Measurements from ENCODE around the gene COLQ.
A peak's percentile ranks its signal among the peaks of the same experiment; 100 is the strongest.

COLQ gene

GRCh38 chr3:15427981-15428380, 93.5 kb downstream of the COLQ start:
- H3K18ac ChIP-seq (ENCODE audit: low read length), result peak overlapping the region; percentile 98
- H4K8ac ChIP-seq (ENCODE audit: low read depth, low read length), result peak overlapping the region; percentile 99
- peak overlapping the region; percentile 71 for H2BK5ac ChIP-seq (ENCODE audit: low read depth, low read length, poor library complexity)
- peak overlapping the region; percentile 89 for H2BK120ac ChIP-seq (ENCODE audit: insufficient read depth, low read length, poor library complexity)
- peak overlapping the region; percentile 52 for H3K27ac ChIP-seq (ENCODE audit: low read depth, low read length)
- peaks cover 9% of the 10 kb centered on the region for H3K79me1 ChIP-seq (ENCODE audit: low read length)
- H3K4me1 ChIP-seq (ENCODE audit: control insufficient read depth in 1 of 2, insufficient read depth in 2 of 2, low read length in 2 of 2), result peaks cover 1 to 7% of the 10 kb centered on the region in 2 experiments
- H3K27me3 ChIP-seq (ENCODE audit: insufficient read depth, low read length), result no peaks in the 10 kb centered on the region
- H3K4me2 ChIP-seq (ENCODE audit: low read length), result peak overlapping the region; percentile 74
- H2BK12ac ChIP-seq (ENCODE audit: low read length), result no peak overlapping the region
- peak overlapping the region; percentile 96 for H3K14ac ChIP-seq (ENCODE audit: low read length)
- no CpG with 5 or more reads among the region's 11 CpGs for WGBS (ENCODE audit: extremely low coverage, insufficient coverage, insufficient read length)
- peak overlapping the region; percentile 97 for H3K4me3 ChIP-seq (ENCODE audit: low read depth, low read length)
- no peak overlapping the region for H2AK5ac ChIP-seq (ENCODE audit: low read length)
- H3K9me3 ChIP-seq (ENCODE audit: insufficient read depth, low read depth, low read length), result no peaks in the 10 kb centered on the region
- DNase-seq, result no peak
- peak overlapping the region; percentile 93 for H4K91ac ChIP-seq (ENCODE audit: low read depth, low read length)
- no peak overlapping the region for H4K12ac ChIP-seq (ENCODE audit: low read depth, low read length)
- H3K79me2 ChIP-seq (ENCODE audit: control insufficient read depth, insufficient read depth, low read length, poor library complexity), result peaks cover 14% of the 10 kb centered on the region
- peaks cover 15 to 20% of the 10 kb centered on the region in 2 experiments for H3K36me3 ChIP-seq (ENCODE audit: control insufficient read depth in 1 of 2, insufficient read depth in 2 of 2, low read length in 2 of 2)
- H3K9ac ChIP-seq (ENCODE audit: low read length), result peak overlapping the region; percentile 90
- no peak overlapping the region for H3K23ac ChIP-seq (ENCODE audit: low read length)
- peak overlapping the region; percentile 99 for H2AFZ ChIP-seq (ENCODE audit: insufficient read depth, low read length, poor library complexity)
- peak overlapping the region; percentile 96 for H3K4ac ChIP-seq (ENCODE audit: low read depth, low read length)

- Histone ChIP-seq H2BK12ac (ENCODE audit: low read length) (no peak within 1 kb of the TSS), H3K9me3 (ENCODE audit: insufficient read depth, low read depth, low read length) (no peaks in the 10 kb centered on the region)
- DNase-seq, result peak; percentile 81 to 87
These were observed 94.2 kb downstream of the COLQ start, which contains the start of the genes EAF1 and METTL6 for GRCh38 chr3:15427182-15427880. EAF1 (plus strand) TSS chr3:15427598; CDS start chr3:15427780, 182 bp downstream. METTL6 (minus strand) TSS chr3:15427544; CDS start chr3:15426511, 1,033 bp downstream.

DNA sequence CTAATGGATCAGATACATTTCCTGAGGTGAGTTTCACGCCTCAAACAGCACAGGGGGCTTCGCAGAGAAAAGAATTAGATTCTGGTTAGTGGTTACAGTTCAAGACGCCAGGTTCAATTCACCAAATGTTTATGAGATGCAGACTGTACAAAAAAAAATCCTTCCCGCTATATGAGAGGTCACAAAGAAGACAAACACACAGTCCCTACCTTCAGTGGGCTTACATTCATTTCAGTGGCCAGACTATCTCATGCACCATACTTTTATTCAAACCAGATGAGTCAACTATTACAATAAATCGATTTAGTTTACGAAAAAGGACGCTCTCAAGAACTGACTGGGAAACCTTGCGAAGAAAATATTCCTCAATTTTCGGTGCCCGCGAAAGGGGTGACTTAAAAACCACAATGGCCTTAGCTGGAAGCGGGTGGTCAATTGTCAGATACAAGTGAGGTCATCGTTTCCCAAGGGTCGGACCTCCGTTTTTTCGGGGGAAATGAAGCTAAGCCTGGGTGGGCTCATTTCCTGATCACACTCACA, 94.9 kb downstream of the COLQ start:
- Histone ChIP-seq H2AK5ac (ENCODE audit: low read length) (peak overlapping the region; percentile 28), H3K14ac (ENCODE audit: low read length) (peak overlapping the region; percentile 94), H4K8ac (ENCODE audit: low read depth, low read length) (peak overlapping the region; percentile 99), H3K4me3 (ENCODE audit: low read depth, low read length) (peak overlapping the region; percentile 97), H3K36me3 (ENCODE audit: control insufficient read depth in 1 of 2, insufficient read depth in 2 of 2, low read length in 2 of 2) (peaks cover 21 to 26% of the 10 kb centered on the region in 2 experiments), H3K27ac (ENCODE audit: low read depth, low read length) (no peak overlapping the region), H3K79me2 (ENCODE audit: control insufficient read depth, insufficient read depth, low read length, poor library complexity) (peaks cover 14% of the 10 kb centered on the region), H2AFZ (ENCODE audit: insufficient read depth, low read length, poor library complexity) (no peak overlapping the region), H2BK120ac (ENCODE audit: insufficient read depth, low read length, poor library complexity) (peak overlapping the region; percentile 77), H3K4me2 (ENCODE audit: low read length) (peak overlapping the region; percentile 74), H3K9ac (ENCODE audit: low read length) (peak overlapping the region; percentile 96), H3K18ac (ENCODE audit: low read length) (peak overlapping the region; percentile 99), H3K4me1 (ENCODE audit: control insufficient read depth in 1 of 2, insufficient read depth in 2 of 2, low read length in 2 of 2) (peaks cover 1 to 7% of the 10 kb centered on the region in 2 experiments), H4K91ac (ENCODE audit: low read depth, low read length) (peak overlapping the region; percentile 92), H2BK5ac (ENCODE audit: low read depth, low read length, poor library complexity) (no peak overlapping the region), H3K4ac (ENCODE audit: low read depth, low read length) (peak overlapping the region; percentile 73), H2BK12ac (ENCODE audit: low read length) (no peak overlapping the region), H3K79me1 (ENCODE audit: low read length) (peaks cover 9% of the 10 kb centered on the region), H3K27me3 (ENCODE audit: insufficient read depth, low read length) (no peaks in the 10 kb centered on the region), H3K9me3 (ENCODE audit: insufficient read depth, low read depth, low read length) (no peaks in the 10 kb centered on the region), H3K23ac (ENCODE audit: low read length) (no peak overlapping the region), H4K12ac (ENCODE audit: low read depth, low read length) (peak overlapping the region; percentile 89)
- no peak for DNase-seq
- no CpG with 5 or more reads among the region's 16 CpGs for WGBS (ENCODE audit: extremely low coverage, insufficient coverage, insufficient read length)

More at GRCh38 chr3:15427182-15427880, 94.2 kb downstream of the COLQ start, which contains the start of the genes EAF1 and METTL6:
- Histone ChIP-seq H3K14ac (ENCODE audit: low read length) (peak within 1 kb of the TSS; percentile 96), H3K27ac (ENCODE audit: low read depth, low read length) (peak within 1 kb of the TSS; percentile 52), H3K4me3 (ENCODE audit: low read depth, low read length) (peak within 1 kb of the TSS; percentile 97), H2AK5ac (ENCODE audit: low read length) (peak within 1 kb of the TSS; percentile 90), H4K12ac (ENCODE audit: low read depth, low read length) (peak within 1 kb of the TSS; percentile 91), H3K4me1 (ENCODE audit: control insufficient read depth in 1 of 2, insufficient read depth in 2 of 2, low read length in 2 of 2) (peaks cover 1 to 7% of the 10 kb centered on the region in 2 experiments), H3K79me2 (ENCODE audit: control insufficient read depth, insufficient read depth, low read length, poor library complexity) (peaks cover 14% of the 10 kb centered on the region), H3K27me3 (ENCODE audit: insufficient read depth, low read length) (no peaks in the 10 kb centered on the region), H3K36me3 (ENCODE audit: control insufficient read depth in 1 of 2, insufficient read depth in 2 of 2, low read length in 2 of 2) (peaks cover 15 to 22% of the 10 kb centered on the region in 2 experiments), H3K9ac (ENCODE audit: low read length) (peak within 1 kb of the TSS; percentile 96), H2AFZ (ENCODE audit: insufficient read depth, low read length, poor library complexity) (peak within 1 kb of the TSS; percentile 99), H4K8ac (ENCODE audit: low read depth, low read length) (peak within 1 kb of the TSS; percentile 99), H3K18ac (ENCODE audit: low read length) (peak within 1 kb of the TSS; percentile 99), H2BK5ac (ENCODE audit: low read depth, low read length, poor library complexity) (peak within 1 kb of the TSS; percentile 86), H3K23ac (ENCODE audit: low read length) (no peak within 1 kb of the TSS), H4K91ac (ENCODE audit: low read depth, low read length) (peak within 1 kb of the TSS; percentile 93), H3K4ac (ENCODE audit: low read depth, low read length) (peak within 1 kb of the TSS; percentile 96), H3K4me2 (ENCODE audit: low read length) (peak within 1 kb of the TSS; percentile 74), H2BK120ac (ENCODE audit: insufficient read depth, low read length, poor library complexity) (peak within 1 kb of the TSS; percentile 89), H3K79me1 (ENCODE audit: low read length) (peaks cover 9% of the 10 kb centered on the region)
- no CpG with 5 or more reads among the region's 52 CpGs for WGBS (ENCODE audit: extremely low coverage, insufficient coverage, insufficient read length)

DNA sequence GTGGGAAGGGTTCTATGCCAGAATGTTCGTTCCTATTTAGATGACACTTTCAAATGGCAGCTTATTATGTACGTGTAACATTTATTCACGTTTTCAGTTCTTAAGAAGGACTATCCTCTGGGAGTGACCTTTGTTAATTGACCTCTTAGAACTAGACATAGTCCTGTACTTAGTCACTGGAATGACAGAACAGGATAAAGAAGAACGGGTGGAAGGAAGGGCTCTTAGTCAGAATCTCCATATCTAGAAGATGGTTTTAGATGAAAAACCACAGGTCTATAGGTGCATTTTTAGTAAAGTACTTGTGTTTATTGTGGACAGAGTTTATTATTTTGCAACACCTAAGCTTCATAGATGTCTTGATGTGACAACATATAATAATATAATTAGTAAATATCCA, 100.6 kb downstream of the COLQ start:
- peak in 1 of 2 donors; percentile 31 for DNase-seq
- Histone ChIP-seq H3K4me2 (ENCODE audit: low read length) (no peak overlapping the region), H2BK5ac (ENCODE audit: low read depth, low read length, poor library complexity) (no peak overlapping the region), H3K23ac (ENCODE audit: low read length) (no peak overlapping the region), H3K79me2 (ENCODE audit: control insufficient read depth, insufficient read depth, low read length, poor library complexity) (no peaks in the 10 kb centered on the region), H3K79me1 (ENCODE audit: low read length) (no peaks in the 10 kb centered on the region), H4K8ac (ENCODE audit: low read depth, low read length) (no peak overlapping the region), H4K91ac (ENCODE audit: low read depth, low read length) (no peak overlapping the region), H4K12ac (ENCODE audit: low read depth, low read length) (no peak overlapping the region), H2BK12ac (ENCODE audit: low read length) (no peak overlapping the region), H3K4me3 (ENCODE audit: low read depth, low read length) (no peak overlapping the region), H3K4me1 (ENCODE audit: control insufficient read depth in 1 of 2, insufficient read depth in 2 of 2, low read length in 2 of 2) (no peaks in the 10 kb centered on the region), H3K9me3 (ENCODE audit: insufficient read depth, low read depth, low read length) (no peaks in the 10 kb centered on the region), H3K4ac (ENCODE audit: low read depth, low read length) (no peak overlapping the region), H3K18ac (ENCODE audit: low read length) (no peak overlapping the region), H2AFZ (ENCODE audit: insufficient read depth, low read length, poor library complexity) (no peak overlapping the region), H3K27me3 (ENCODE audit: insufficient read depth, low read length) (no peaks in the 10 kb centered on the region), H3K9ac (ENCODE audit: low read length) (no peak overlapping the region), H3K14ac (ENCODE audit: low read length) (no peak overlapping the region), H3K36me3 (ENCODE audit: control insufficient read depth in 1 of 2, insufficient read depth in 2 of 2, low read length in 2 of 2) (peaks cover 25 to 29% of the 10 kb centered on the region in 2 experiments), H3K27ac (ENCODE audit: low read depth, low read length) (no peak overlapping the region), H2AK5ac (ENCODE audit: low read length) (no peak overlapping the region), H2BK120ac (ENCODE audit: insufficient read depth, low read length, poor library complexity) (no peak overlapping the region)
- WGBS (ENCODE audit: extremely low coverage, insufficient coverage, insufficient read length), result no CpG with 5 or more reads among the region's 4 CpGs
